Kidney epithelial cell (primary cell): ENCODE results near the gene CDV3. TPM values are rescaled to one million over a fixed set of nuclear protein-coding genes. Genes with fewer than 3 reads are reported as not detected.
A peak's percentile ranks its signal among the peaks of the same experiment; 100 is the strongest.
"Not testable (repeated sequence)": the region's sequence is repeated elsewhere in the genome, so short reads cannot be mapped to it uniquely, and the experiment has no call there.

Source experiments
- DNase-seq: peaks from one replicate; pipeline ENCODE4 v3.0.0-alpha.2; 2010; ENCODE audit warnings: low read depth
- H3K27me3 ChIP-seq: 2 replicates; pipeline ENCODE4 v1.6.0; 2011; ENCODE audit warnings: low read length; ENCODE audit not compliant: control insufficient read depth, insufficient read depth
- H3K36me3 ChIP-seq: 2 replicates; pipeline ENCODE4 v1.5.1; 2011; ENCODE audit warnings: low read length; ENCODE audit not compliant: control insufficient read depth, insufficient read depth
- H3K4me3 ChIP-seq: 2 replicates; pipeline ENCODE4 v1.5.1; 2011; ENCODE audit warnings: low read depth, mild to moderate bottlenecking, control low read depth, low read length
- total RNA-seq: library from RNA; depleted of rRNA; stranded (reverse); fragments of >200 nt; gene quantifications from 2 replicates; pipeline ENCODE4 v1.2.3, GENCODE V29; 2015
- TF ChIP-seq, protein P1 (sequence below): IDR thresholded peaks from 2 replicates; pipeline ENCODE4 v1.5.1; 2011; ENCODE audit warnings: mild to moderate bottlenecking, moderate library complexity, low read length, control low read depth, inconsistent platforms; ENCODE audit not compliant: insufficient read depth, poor library complexity, severe bottlenecking

Gene CDV3
- total RNA-seq, 1 donor from 2014 or later: 244 TPM

DNA sequence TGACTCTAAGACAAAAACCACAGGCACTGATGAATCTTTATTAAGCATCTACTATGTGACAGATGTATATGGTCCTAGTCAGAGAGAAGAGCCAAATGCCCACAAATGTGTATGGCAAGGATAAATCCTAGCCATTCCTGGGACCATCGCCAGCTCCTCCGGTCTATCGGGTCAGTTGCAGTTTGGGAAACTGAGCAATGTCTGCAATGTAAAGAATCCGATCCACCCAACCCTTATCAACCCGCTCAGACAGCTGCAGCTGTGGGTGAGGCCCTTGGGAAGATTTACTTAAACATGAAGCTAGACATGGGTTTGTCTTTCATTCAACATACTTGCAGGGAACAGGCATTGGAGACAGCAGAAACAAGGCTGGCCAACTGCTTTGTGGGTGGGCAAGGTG is 40.5 kb upstream of the CDV3 start:
- Histone ChIP-seq H3K27me3 (no peaks in the 10 kb centered on the region), H3K4me3 (no peak overlapping the region), H3K36me3 (no peaks in the 10 kb centered on the region)
- TF ChIP-seq, protein P1, sequence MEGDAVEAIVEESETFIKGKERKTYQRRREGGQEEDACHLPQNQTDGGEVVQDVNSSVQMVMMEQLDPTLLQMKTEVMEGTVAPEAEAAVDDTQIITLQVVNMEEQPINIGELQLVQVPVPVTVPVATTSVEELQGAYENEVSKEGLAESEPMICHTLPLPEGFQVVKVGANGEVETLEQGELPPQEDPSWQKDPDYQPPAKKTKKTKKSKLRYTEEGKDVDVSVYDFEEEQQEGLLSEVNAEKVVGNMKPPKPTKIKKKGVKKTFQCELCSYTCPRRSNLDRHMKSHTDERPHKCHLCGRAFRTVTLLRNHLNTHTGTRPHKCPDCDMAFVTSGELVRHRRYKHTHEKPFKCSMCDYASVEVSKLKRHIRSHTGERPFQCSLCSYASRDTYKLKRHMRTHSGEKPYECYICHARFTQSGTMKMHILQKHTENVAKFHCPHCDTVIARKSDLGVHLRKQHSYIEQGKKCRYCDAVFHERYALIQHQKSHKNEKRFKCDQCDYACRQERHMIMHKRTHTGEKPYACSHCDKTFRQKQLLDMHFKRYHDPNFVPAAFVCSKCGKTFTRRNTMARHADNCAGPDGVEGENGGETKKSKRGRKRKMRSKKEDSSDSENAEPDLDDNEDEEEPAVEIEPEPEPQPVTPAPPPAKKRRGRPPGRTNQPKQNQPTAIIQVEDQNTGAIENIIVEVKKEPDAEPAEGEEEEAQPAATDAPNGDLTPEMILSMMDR: no peak
- DNase-seq: no peak

DNA sequence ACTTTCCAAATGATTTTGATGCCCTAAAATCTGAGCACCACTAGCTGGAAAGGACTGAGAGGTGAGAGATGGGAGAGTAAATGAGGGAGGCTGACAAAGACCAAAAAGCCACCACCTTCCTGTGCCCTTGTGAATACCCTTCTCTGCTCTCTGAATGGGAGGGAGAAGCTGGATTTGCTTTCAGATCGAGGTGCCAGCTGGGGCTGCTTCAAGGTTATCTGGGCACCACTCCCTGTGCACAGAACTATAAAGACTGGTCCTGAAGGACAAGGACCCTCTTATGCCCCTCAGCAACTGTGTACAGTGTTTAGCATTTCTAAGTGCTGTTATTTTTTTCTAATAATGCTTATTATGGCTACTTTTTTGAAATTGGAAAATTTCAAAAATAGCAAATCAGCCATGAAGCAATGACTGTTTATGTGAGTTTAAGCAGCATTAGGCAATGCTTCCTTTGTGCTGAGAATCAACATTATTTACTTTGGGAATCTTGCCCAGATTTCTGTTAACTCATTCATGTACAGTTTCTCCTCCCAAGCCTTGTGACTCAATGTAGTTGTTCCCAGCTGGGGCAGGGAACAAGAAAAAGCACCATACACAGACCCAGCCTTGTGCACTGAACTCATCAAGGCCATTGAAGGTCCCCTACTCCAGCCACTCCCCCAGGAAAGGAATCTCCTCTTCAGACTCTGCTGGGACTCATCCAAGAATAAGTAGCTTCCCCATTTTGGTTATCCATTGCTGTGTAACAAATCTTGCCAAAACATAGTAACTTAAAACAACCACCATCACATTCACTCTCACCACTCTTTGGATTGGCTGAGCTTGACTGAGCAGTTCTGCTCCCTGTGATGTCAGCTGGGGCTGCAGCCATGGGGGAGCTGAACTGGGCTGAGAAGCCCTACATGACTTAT is 37.3 kb upstream of the CDV3 start:
- H3K27me3 ChIP-seq: no peaks in the 10 kb centered on the region
- TF ChIP-seq, protein P1: no peak
- H3K4me3 ChIP-seq: no peak overlapping the region
- no peaks in the 10 kb centered on the region for H3K36me3 ChIP-seq
- DNase-seq: peak; percentile 68

DNA sequence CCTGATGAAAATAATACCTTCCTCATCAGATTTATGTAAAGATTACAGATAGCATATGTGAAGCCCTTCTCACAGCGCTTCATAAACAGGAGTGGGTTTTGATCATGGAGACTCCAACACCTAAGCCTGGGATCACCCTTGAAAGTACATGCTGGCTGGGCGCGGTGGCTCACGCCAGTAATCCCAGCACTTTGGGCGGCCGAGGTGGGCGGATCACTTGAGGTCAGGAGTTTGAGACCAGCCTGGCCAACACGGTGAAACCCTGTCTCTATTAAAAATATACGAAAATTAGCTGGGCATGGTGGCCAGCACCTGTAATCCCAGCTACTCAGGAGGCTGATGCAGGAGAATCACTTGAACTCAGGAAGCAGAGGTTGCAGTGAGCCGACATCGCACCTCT is 36.4 kb upstream of the CDV3 start:
- H3K4me3 ChIP-seq, DNase-seq, H3K36me3 ChIP-seq, H3K27me3 ChIP-seq: not testable (repeated sequence)

DNA sequence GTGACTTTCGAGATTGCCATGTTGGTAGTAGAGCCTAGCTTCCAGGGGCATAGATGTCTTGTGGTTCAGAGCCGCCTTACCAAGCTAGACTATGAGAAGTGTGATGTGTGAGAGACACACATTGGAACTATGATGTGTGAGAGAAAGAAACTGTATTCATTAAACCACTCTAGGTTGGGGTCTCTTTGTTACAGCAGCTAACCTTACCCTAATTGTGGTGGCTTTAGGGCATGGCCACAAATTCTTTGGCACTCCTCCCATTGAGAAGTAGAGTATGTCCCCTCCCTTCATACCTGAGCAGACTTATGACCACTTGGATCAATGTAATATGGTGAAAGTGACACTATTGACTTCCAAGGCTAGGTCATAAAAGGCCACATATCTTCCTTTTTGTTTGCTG is 35.3 kb upstream of the CDV3 start:
- no peak for DNase-seq
- TF ChIP-seq, protein P1: no peak
- H3K4me3 ChIP-seq: no peak overlapping the region
- H3K27me3 ChIP-seq: no peaks in the 10 kb centered on the region
- H3K36me3 ChIP-seq: no peaks in the 10 kb centered on the region

DNA sequence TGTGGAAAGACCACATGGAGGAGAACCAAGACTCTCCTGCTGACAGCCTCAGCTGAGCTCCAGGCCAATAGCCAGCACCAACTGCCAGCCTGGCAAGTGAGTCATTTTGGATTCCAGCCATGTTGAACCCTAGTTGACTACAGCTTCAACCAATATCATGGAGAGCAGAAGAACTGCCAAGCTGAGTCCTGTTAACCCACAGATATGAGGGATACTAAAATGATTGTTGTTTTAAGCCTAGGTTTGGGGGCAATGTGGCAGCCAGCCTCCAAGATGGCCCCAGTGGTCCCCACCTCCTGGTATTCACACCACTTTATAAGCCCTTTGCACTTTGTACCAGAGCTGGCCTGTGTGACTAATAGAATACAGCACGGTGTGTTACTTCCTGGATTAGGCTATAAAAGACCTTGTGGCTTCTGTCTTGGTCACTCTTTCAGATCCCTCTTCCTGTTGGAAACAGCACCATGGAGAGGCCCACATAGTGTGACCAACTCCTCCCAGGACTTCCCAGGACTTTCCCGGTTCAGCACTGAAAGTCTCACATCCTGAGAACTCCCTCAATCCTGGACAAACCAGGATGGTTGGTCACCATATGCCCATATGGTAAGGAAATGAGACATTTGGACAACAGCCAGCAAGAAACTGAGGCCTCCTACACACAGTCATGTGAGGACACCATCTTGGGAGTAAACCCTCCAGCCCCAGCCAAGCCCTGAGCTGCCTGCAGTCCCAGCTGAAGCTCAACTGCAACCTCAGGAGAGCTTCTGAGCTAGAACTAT is 32.4 kb upstream of the CDV3 start:
- H3K36me3 ChIP-seq: no peaks in the 10 kb centered on the region
- DNase-seq: peak; percentile 55
- no peak overlapping the region for H3K4me3 ChIP-seq
- TF ChIP-seq, protein P1: no peak
- no peaks in the 10 kb centered on the region for H3K27me3 ChIP-seq

DNA sequence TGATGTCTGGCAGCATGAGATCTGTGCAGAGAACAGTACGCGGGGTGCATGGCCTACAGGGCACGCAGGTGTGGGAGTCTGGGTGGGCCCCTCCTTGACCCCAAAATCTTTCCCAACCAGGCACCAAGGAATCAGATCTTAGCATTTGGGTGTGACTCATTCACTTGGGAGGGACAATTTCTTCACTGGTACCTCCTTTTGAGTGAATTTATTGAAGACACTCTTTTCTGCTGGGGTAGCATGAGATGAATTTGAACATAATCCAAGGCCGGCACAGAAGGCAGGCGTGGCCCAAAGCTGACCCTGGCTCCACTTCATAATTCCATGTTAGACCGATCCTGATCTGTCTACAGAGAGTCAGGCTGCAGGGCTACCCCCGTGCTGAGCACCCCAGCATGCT is 30.6 kb upstream of the CDV3 start:
- TF ChIP-seq, protein P1: no peak
- Histone ChIP-seq H3K27me3 (no peaks in the 10 kb centered on the region), H3K36me3 (no peaks in the 10 kb centered on the region), H3K4me3 (no peak overlapping the region)
- DNase-seq: no peak

DNA sequence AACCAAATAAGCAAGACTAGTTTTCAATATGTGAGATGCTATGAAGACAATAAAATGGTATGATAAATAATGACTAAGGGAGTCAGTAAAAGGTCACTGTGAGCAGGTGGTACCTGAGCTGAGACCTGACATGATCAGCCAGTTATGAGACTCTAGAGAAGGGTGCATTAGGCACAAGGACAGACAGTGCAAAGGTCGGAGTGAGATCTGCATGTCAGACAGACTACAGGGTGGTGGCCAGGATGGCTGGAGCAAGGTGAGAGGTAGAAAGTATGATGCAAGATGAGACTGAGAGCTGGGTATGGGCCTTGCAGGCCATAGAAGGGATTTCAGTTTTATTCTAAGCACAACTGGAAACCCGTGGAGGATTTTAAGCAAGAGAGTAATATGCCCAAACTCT is 28.5 kb upstream of the CDV3 start:
- not testable (repeated sequence) for H3K36me3 ChIP-seq, DNase-seq, H3K27me3 ChIP-seq, H3K4me3 ChIP-seq
